K562 (cell line): ENCODE measurements around the gene IRF2. TPM values are rescaled to one million over a fixed set of nuclear protein-coding genes. Genes with fewer than 3 reads are reported as not detected.

Source experiments
- ATAC-seq: fragments of 200-7000 bp; cut with Tn5 transposase; 3 replicates; pipeline ENCODE4 v1.9.1; 2020; ENCODE audit warnings: moderate library complexity
- BruUV-seq: library from RNA; stranded (reverse); fragments of 400-500 nt; replicated peaks from 2 replicates; lab custom pipeline; 2021; lab: Mats Ljungman, UMichigan
- CTCF ChIA-PET: fragments of 300-600 bp; formaldehyde crosslinking; extraction: SDS; loops from one replicate; lab custom pipeline; 2021; ENCODE audit warnings: low intra/inter-chr PET ratio; lab: Yijun Ruan, JAX
- POLR2A ChIA-PET: fragments of 300-600, 350-650 bp; sonication (Branson Sonifier 250); formaldehyde crosslinking; extraction: SDS; loops from one replicate; lab custom pipeline; 2021; ENCODE audit warnings: antibody characterized with exemption, inconsistent platforms; lab: Yijun Ruan, JAX
- DNase-seq, 4 experiments: peaks; one replicate each; pipeline versions ENCODE4 v3.0.0 to v3.0.0-alpha.2; 2011 to 2018; ENCODE audit warnings: low spot score in 3 of 4, mixed read lengths in 3 of 4; ENCODE audit errors: extremely low read depth in 1 of 4
- FAIRE-seq: peaks from 2 replicates; lab custom pipeline; 2011; peaks lifted over from hg19 to GRCh38; lab: Jason Lieb, UNC
- H2AFZ ChIP-seq: 2 replicates; pipeline ENCODE4 v1.6.0; 2011; ENCODE audit warnings: low read depth, low read length, control low read depth, inconsistent platforms
- H3K27ac ChIP-seq: fragments of 200-600 bp; 3 replicates; pipeline ENCODE4 v1.8.0; 2011; ENCODE audit warnings: low read depth, mild to moderate bottlenecking, control low read depth, inconsistent platforms, low read length, moderate library complexity, mixed read lengths; ENCODE audit errors: extremely low read depth
- H3K27me3 ChIP-seq, 2 experiments: fragments of 300-600 bp in 1 of 2; 2 replicates in 1 of 2; 3 replicates in 1 of 2; pipeline versions ENCODE4 v1.6.0 to v1.8.0; 2011; ENCODE audit warnings: inconsistent platforms in 2 of 2, low read length in 2 of 2, mild to moderate bottlenecking in 1 of 2, mixed read lengths in 1 of 2, moderate library complexity in 1 of 2; ENCODE audit not compliant: control insufficient read depth in 2 of 2, insufficient read depth in 2 of 2
- H3K36me3 ChIP-seq: fragments of 300-600 bp; 3 replicates; pipeline ENCODE4 v1.8.0; 2011; ENCODE audit warnings: mild to moderate bottlenecking, low read length, inconsistent platforms; ENCODE audit not compliant: control insufficient read depth, insufficient read depth
- H3K4me1 ChIP-seq, 2 experiments: fragments of 200-600 bp in 1 of 2; replicated peaks in 1 of 2; 2 replicates in 1 of 2; 3 replicates in 1 of 2; pipeline versions ENCODE4 v1.5.1 to v1.8.0; 2011; ENCODE audit warnings: inconsistent platforms in 2 of 2, low read length in 2 of 2, mild to moderate bottlenecking in 1 of 2, mixed read lengths in 1 of 2, moderate library complexity in 1 of 2; ENCODE audit not compliant: control insufficient read depth in 2 of 2, insufficient read depth in 2 of 2
- H3K4me2 ChIP-seq: 2 replicates; pipeline ENCODE4 v1.6.1; 2011; ENCODE audit warnings: low read length, control low read depth, inconsistent platforms, mixed read lengths; ENCODE audit not compliant: insufficient read depth
- H3K4me3 ChIP-seq: fragments of 200-600 bp; sonication (generic), shearing (Covaris generic); 2 replicates; pipeline ENCODE4 v1.5.1; 2016; ENCODE audit warnings: control low read depth, inconsistent platforms
- H3K79me2 ChIP-seq: fragments of 200-600 bp; 3 replicates; pipeline ENCODE4 v1.8.0; 2011; ENCODE audit warnings: low read length, inconsistent platforms; ENCODE audit not compliant: control insufficient read depth, insufficient read depth
- H3K9ac ChIP-seq, 2 experiments: 2 replicates each; pipeline versions ENCODE4 v1.6.0 to v1.6.1; 2011; ENCODE audit warnings: low read depth in 2 of 2, low read length in 2 of 2, control low read depth in 1 of 2, inconsistent platforms in 1 of 2, mild to moderate bottlenecking in 1 of 2, mixed read lengths in 1 of 2; ENCODE audit not compliant: insufficient read depth in 1 of 2
- H3K9me1 ChIP-seq: one replicate; pipeline ENCODE4 v1.6.0; 2011; ENCODE audit warnings: inconsistent platforms, mild to moderate bottlenecking, low read length, moderate library complexity; ENCODE audit not compliant: control insufficient read depth, insufficient read depth
- H3K9me3 ChIP-seq: replicated peaks from 2 replicates; pipeline ENCODE4 v1.5.1; 2011; ENCODE audit warnings: low read depth, low read length, inconsistent platforms; ENCODE audit not compliant: control insufficient read depth, insufficient read depth
- H4K20me1 ChIP-seq: replicated peaks from 2 replicates; pipeline ENCODE4 v1.6.1; 2011; ENCODE audit warnings: low read length, inconsistent platforms, mixed read lengths; ENCODE audit not compliant: control insufficient read depth, insufficient read depth
- FOXM1 ChIP-seq, 2 experiments: fragments of 450-650 bp in 1 of 2; sonication (generic) in 1 of 2; formaldehyde crosslinking in 1 of 2; IDR thresholded peaks; 2 replicates each; pipeline versions ENCODE4 v1.6.1 to v1.9.0; 2017 to 2022; ENCODE audit warnings: low read depth in 2 of 2, mild to moderate bottlenecking in 2 of 2, missing genetic modification reagents in 1 of 2, moderate library complexity in 1 of 2
- RBM25 ChIP-seq: fragments of 200-400 bp; formaldehyde crosslinking; IDR thresholded peaks from 2 replicates; pipeline ENCODE4 v1.6.1; 2018; ENCODE audit warnings: low read length, low read depth, moderate library complexity; ENCODE audit not compliant: severe bottlenecking
- SMAD2 ChIP-seq: fragments of 150-350 bp; IDR thresholded peaks from 2 replicates; pipeline ENCODE4 v1.6.1; 2014; ENCODE audit warnings: low read depth, mild to moderate bottlenecking, low read length
- SMARCC2 ChIP-seq: fragments of 450-650 bp; IDR thresholded peaks from 2 replicates; pipeline ENCODE4 v1.6.1; 2017; ENCODE audit warnings: antibody characterized with exemption, moderate library complexity, mild to moderate bottlenecking, low read depth
- TEAD2 ChIP-seq: fragments of 450-650 bp; IDR thresholded peaks from 2 replicates; pipeline ENCODE4 v1.6.1; 2016; ENCODE audit warnings: missing genetic modification characterization, control low read depth, missing compliant biosample characterization
- ZFP36 ChIP-seq: fragments of 150-350 bp; IDR thresholded peaks from 2 replicates; pipeline ENCODE4 v1.6.1; 2018; ENCODE audit warnings: low read length, low read depth; ENCODE audit not compliant: partially characterized antibody
- ZNF124 ChIP-seq: sonication (generic); formaldehyde crosslinking; IDR thresholded peaks from 2 replicates; pipeline ENCODE4 v1.8.1; 2022; ENCODE audit warnings: missing genetic modification reagents
- ZNF277 ChIP-seq: fragments of 250-450 bp; sonication (Bioruptor Pico); IDR thresholded peaks from 2 replicates; pipeline ENCODE4 v1.8.0; 2022; ENCODE audit warnings: inconsistent platforms, mild to moderate bottlenecking, moderate library complexity, borderline replicate concordance
- WGBS: fragments of 100-300 bp; shearing (Covaris generic); methylation state at CpG from one replicate; pipeline ENCODE4 v1.1.6; 2016; ENCODE audit warnings: low coverage, mixed read lengths; ENCODE audit not compliant: insufficient coverage; ENCODE audit errors: missing lambda C conversion rate; 5-methylcytosine and 5-hydroxymethylcytosine counted together
- in situ Hi-C: fragments of 300-500 bp; cut with MboI; formaldehyde crosslinking; loops from 4 replicates; pipeline ENCODE4 v1.15.0; 2018; ENCODE audit warnings: inconsistent platforms, mixed read lengths
- intact Hi-C: fragments of 100-400 bp; cut with micrococcal nuclease; formaldehyde crosslinking; loops from 2 replicates; pipeline ENCODE4 v1.14.2; 2022
- polyA plus RNA-seq, 8 experiments: library from polyadenylated mRNA; depleted of rRNA in 4 of 8; stranded (reverse) in 5 of 8; unstranded in 3 of 8; fragments of >200 nt; fragmentation: Nextera tagmentation in 2 of 8; fragmentation: Illumina TruSeq in 1 of 8; extraction: Ambion mirVana in 2 of 8; extraction: Trizol in 1 of 8; gene quantifications; 2 replicates each; pipeline versions ENCODE4 v1.2.1 to v1.2.3, GENCODE V29; 2011 to 2014; ENCODE audit warnings: inconsistent platforms in 1 of 8, missing spikeins in 1 of 8
- total RNA-seq, 7 experiments: library from RNA; depleted of rRNA in 6 of 7; stranded (reverse); fragments of >200 nt in 6 of 7; fragmentation: Illumina TruSeq in 2 of 7; extraction: Trizol in 2 of 7; gene quantifications; 2 replicates each; pipeline versions ENCODE4 v1.2.1 to v1.2.3, GENCODE V29; 2011 to 2021; ENCODE audit warnings: low replicate concordance in 1 of 7
- TF ChIP-seq, protein P1 (sequence below): fragments of 450-650 bp; IDR thresholded peaks from 2 replicates; pipeline ENCODE4 v1.6.1; 2016; ENCODE audit warnings: missing biosample characterization, missing genetic modification characterization
- TF ChIP-seq, protein P2 (sequence below): fragments of 250-450 bp; sonication (Bioruptor Pico); IDR thresholded peaks from 2 replicates; pipeline ENCODE4 v1.4.0; 2020; ENCODE audit warnings: mild to moderate bottlenecking, moderate library complexity
- TF ChIP-seq, protein P3 (sequence below), 2 experiments: fragments of 450-650 bp in 1 of 2; sonication (generic) in 1 of 2; formaldehyde crosslinking; conservative IDR thresholded peaks; 2 replicates each; pipeline versions ENCODE4 v1.4.0 to v1.8.1; 2020 to 2022; ENCODE audit warnings: mild to moderate bottlenecking in 1 of 2, missing genetic modification reagents in 1 of 2
- TF ChIP-seq, protein P4 (sequence below): fragments of 250-450 bp; sonication (Bioruptor Pico); IDR thresholded peaks from 2 replicates; pipeline ENCODE4 v1.8.0; 2021; ENCODE audit warnings: mild to moderate bottlenecking, moderate library complexity

Gene IRF2
- total and polyA plus RNA-seq, 9 of the 15 experiments (the other 6 are each of a cell fraction or from before 2014, with no cell fraction given), result 7.1 to 17.1 (median 11.3) TPM

DNA sequence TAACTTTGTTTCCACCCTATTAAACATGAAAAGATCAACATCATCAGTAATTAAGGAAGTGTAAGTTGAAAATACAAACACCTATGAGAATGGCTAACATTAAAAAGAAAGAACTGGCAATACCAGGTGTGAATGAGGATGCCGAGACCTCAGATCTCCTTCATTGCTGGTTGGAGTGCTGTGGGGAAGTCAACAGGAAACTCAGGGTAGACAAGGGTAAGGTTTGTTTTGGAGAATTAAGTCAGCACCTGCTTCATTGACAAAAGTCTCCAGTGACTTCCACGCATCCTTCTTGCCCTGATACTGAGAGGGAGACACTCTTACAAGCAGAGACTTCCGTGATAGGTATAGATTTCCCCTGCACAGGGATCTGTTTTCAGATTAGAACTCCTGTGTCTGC lies 106.1 kb downstream of the IRF2 start:
- TF ChIP-seq, protein P1, sequence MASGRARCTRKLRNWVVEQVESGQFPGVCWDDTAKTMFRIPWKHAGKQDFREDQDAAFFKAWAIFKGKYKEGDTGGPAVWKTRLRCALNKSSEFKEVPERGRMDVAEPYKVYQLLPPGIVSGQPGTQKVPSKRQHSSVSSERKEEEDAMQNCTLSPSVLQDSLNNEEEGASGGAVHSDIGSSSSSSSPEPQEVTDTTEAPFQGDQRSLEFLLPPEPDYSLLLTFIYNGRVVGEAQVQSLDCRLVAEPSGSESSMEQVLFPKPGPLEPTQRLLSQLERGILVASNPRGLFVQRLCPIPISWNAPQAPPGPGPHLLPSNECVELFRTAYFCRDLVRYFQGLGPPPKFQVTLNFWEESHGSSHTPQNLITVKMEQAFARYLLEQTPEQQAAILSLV, result no peak
- TF ChIP-seq, protein P2, sequence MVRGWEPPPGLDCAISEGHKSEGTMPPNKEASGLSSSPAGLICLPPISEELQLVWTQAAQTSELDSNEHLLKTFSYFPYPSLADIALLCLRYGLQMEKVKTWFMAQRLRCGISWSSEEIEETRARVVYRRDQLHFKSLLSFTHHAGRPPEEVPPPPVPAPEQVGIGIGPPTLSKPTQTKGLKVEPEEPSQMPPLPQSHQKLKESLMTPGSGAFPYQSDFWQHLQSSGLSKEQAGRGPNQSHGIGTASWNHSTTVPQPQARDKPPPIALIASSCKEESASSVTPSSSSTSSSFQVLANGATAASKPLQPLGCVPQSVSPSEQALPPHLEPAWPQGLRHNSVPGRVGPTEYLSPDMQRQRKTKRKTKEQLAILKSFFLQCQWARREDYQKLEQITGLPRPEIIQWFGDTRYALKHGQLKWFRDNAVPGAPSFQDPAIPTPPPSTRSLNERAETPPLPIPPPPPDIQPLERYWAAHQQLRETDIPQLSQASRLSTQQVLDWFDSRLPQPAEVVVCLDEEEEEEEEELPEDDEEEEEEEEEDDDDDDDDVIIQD, result no peak
- TF ChIP-seq RBM25, result no peak
- no peak for TF ChIP-seq ZNF124 (CRISPR knock-in tag)
- no peak for TF ChIP-seq ZFP36
- TF ChIP-seq, protein P3, sequence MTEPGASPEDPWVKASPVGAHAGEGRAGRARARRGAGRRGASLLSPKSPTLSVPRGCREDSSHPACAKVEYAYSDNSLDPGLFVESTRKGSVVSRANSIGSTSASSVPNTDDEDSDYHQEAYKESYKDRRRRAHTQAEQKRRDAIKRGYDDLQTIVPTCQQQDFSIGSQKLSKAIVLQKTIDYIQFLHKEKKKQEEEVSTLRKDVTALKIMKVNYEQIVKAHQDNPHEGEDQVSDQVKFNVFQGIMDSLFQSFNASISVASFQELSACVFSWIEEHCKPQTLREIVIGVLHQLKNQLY (CRISPR knock-in tag; conservative IDR thresholded peaks at IDR 0.05), result no peak
- no peak for TF ChIP-seq TEAD2
- TF ChIP-seq SMAD2, result no peak
- TF ChIP-seq, protein P4, sequence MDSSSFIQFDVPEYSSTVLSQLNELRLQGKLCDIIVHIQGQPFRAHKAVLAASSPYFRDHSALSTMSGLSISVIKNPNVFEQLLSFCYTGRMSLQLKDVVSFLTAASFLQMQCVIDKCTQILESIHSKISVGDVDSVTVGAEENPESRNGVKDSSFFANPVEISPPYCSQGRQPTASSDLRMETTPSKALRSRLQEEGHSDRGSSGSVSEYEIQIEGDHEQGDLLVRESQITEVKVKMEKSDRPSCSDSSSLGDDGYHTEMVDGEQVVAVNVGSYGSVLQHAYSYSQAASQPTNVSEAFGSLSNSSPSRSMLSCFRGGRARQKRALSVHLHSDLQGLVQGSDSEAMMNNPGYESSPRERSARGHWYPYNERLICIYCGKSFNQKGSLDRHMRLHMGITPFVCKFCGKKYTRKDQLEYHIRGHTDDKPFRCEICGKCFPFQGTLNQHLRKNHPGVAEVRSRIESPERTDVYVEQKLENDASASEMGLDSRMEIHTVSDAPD (CRISPR knock-in tag), result no peak
- TF ChIP-seq ZNF277 (CRISPR knock-in tag), result no peak
- TF ChIP-seq SMARCC2, result no peak
- no peak for TF ChIP-seq FOXM1 (IDR thresholded peaks at IDR 0.05; ENCODE audit: low read depth)
- TF ChIP-seq FOXM1 (CRISPR knock-in tag; IDR thresholded peaks at IDR 0.05; ENCODE audit: low read depth), result no peak
- ATAC-seq, result no peak
- WGBS, result 74% methylated on average over 3 of the region's 3 CpGs
- Histone ChIP-seq H3K27ac (no peak overlapping the region), H3K4me2 (no peak overlapping the region), H3K36me3 (no peaks in the 10 kb centered on the region), H3K27me3 (no peaks in the 10 kb centered on the region), H3K4me1 (peaks cover 4 to 13% of the 10 kb centered on the region in 2 experiments; a peak in 4 of 5 replicates), H2AFZ (peak overlapping the region; percentile 36; the same call in 1 of the 2 replicates), H3K9me3 (no peaks in the 10 kb centered on the region), H3K9me1 (no peaks in the 10 kb centered on the region), H3K4me3 (no peak overlapping the region), H3K9ac (no peak overlapping the region), H4K20me1 (no peaks in the 10 kb centered on the region), H3K79me2 (no peaks in the 10 kb centered on the region)
- FAIRE-seq, result peak; percentile 69
- DNase-seq, result no peak
- BruUV-seq, result no TSS peak
- CTCF ChIA-PET, result no interaction called here
- POLR2A ChIA-PET, result no interaction called here
- intact Hi-C loops (no loop called here), in situ Hi-C loops (no loop called here)
